ENCODE results near the gene SPOPL. TPM values are rescaled to one million over a fixed set of nuclear protein-coding genes. Genes with fewer than 3 reads are reported as not detected.
A peak's percentile ranks its signal among the peaks of the same experiment; 100 is the strongest.

SPOPL gene
- total and polyA plus RNA-seq, 10 of the 15 experiments (the other 5 are each of a cell fraction or from before 2014, with no cell fraction given), result 4.0 to 25.0 (median 11.5) TPM

DNA sequence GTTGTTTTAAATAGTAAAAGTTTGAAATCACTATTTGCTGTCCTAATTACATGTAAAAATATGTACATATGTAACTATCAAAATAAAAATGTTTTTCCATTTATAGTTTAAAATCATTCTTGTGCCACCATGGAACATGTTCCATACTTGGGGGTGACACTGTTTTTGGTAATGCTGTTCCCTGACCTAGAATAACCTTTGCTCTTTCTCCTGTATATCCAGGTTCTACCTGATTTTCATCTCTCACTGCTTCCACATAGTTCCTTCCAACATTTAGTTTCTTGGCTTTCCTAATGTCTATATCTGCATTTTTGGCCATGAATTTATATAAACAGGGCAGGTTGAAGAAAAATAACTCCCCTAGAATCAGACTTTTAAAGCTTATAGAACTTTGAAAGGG, 2.5 kb downstream of the SPOPL start:
- CTCF ChIA-PET, result interaction anchor here (0.7 to 3.1 kb wide), 6 partner anchors 12 to 129 kb away, joined by 3 to 15 read pairs (median 4); no protein-coding TSS in a partner anchor
- Histone ChIP-seq H4K20me1 (ENCODE audit: control insufficient read depth, insufficient read depth) (no peaks in the 10 kb centered on the region), H3K9ac (ENCODE audit: control insufficient read depth, insufficient read depth, low read length) (peak overlapping the region; percentile 91), H3K79me2 (ENCODE audit: control insufficient read depth, insufficient read depth, low read length) (peaks cover 84% of the 10 kb centered on the region), H3K36me3 (ENCODE audit: control insufficient read depth in 2 of 2, insufficient read depth in 2 of 2, low read length in 1 of 2) (no peaks in the 10 kb centered on the region; a peak in 1 of 4 replicates), H2AFZ (ENCODE audit: control insufficient read depth, low read depth, low read length) (no peak overlapping the region), H3K27me3 (replicated peaks in 1 of 2; ENCODE audit: control insufficient read depth in 2 of 2, insufficient read depth in 2 of 2, low read length in 1 of 2) (no peaks in the 10 kb centered on the region), H3K9me3 (replicated peaks; ENCODE audit: control insufficient read depth, insufficient read depth, low read length) (no peaks in the 10 kb centered on the region), H3K4me1 (ENCODE audit: control insufficient read depth, insufficient read depth, low read length) (peaks cover 18% of the 10 kb centered on the region), H3K4me2 (ENCODE audit: control insufficient read depth, insufficient read depth) (peak overlapping the region; percentile 89), H3K4me3 (peak overlapping the region; percentile 80), H3K27ac (ENCODE audit: control insufficient read depth, insufficient read depth) (peak overlapping the region; percentile 73)
- SMC1A ChIA-PET (ENCODE audit: uncharacterized antibody, unreplicated experiment), result interaction anchor here (0.8 to 10.5 kb wide), 12 partner anchors 12 to 215 kb away, joined by 3 to 142 read pairs (median 5); no protein-coding TSS in a partner anchor
- TF ChIP-seq, protein P1, sequence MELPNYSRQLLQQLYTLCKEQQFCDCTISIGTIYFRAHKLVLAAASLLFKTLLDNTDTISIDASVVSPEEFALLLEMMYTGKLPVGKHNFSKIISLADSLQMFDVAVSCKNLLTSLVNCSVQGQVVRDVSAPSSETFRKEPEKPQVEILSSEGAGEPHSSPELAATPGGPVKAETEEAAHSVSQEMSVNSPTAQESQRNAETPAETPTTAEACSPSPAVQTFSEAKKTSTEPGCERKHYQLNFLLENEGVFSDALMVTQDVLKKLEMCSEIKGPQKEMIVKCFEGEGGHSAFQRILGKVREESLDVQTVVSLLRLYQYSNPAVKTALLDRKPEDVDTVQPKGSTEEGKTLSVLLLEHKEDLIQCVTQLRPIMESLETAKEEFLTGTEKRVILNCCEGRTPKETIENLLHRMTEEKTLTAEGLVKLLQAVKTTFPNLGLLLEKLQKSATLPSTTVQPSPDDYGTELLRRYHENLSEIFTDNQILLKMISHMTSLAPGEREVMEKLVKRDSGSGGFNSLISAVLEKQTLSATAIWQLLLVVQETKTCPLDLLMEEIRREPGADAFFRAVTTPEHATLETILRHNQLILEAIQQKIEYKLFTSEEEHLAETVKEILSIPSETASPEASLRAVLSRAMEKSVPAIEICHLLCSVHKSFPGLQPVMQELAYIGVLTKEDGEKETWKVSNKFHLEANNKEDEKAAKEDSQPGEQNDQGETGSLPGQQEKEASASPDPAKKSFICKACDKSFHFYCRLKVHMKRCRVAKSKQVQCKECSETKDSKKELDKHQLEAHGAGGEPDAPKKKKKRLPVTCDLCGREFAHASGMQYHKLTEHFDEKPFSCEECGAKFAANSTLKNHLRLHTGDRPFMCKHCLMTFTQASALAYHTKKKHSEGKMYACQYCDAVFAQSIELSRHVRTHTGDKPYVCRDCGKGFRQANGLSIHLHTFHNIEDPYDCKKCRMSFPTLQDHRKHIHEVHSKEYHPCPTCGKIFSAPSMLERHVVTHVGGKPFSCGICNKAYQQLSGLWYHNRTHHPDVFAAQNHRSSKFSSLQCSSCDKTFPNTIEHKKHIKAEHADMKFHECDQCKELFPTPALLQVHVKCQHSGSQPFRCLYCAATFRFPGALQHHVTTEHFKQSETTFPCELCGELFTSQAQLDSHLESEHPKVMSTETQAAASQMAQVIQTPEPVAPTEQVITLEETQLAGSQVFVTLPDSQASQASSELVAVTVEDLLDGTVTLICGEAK (IDR thresholded peaks at IDR 0.05; ENCODE audit: borderline replicate concordance), result 0 out of 2 replicates have a peak, but pooled peaks have one; percentile 2
- no peak for TF ChIP-seq FOXM1 (IDR thresholded peaks at IDR 0.05; ENCODE audit: low read depth, low read length)
- no TSS peak for BruUV-seq (replicated peaks)
- FAIRE-seq (no peak), DNase-seq (ENCODE audit: low read depth, low spot score) (no peak), ATAC-seq (no peak)
- in situ Hi-C loops (cut with MboI), result no loop called here
- POLR2A ChIA-PET, result interaction anchor here (0.5 to 2.4 kb wide), 4 partner anchors 15 to 33 kb away, joined by 4 to 29 read pairs (median 8); no protein-coding TSS in a partner anchor
- RAD21 ChIA-PET (ENCODE audit: unreplicated experiment), result interaction anchor here (0.7 to 5.0 kb wide), 9 partner anchors 12 to 283 kb away, joined by 3 to 26 read pairs (median 6); no protein-coding TSS in a partner anchor
- intact Hi-C loops (cut with micrococcal nuclease; ENCODE audit: unreplicated experiment), result loop anchor here (10.0 kb wide), 1 partner anchor 211 kb away; no protein-coding TSS in a partner anchor
